ENCODE measurements around the gene EEFSEC.

DNA sequence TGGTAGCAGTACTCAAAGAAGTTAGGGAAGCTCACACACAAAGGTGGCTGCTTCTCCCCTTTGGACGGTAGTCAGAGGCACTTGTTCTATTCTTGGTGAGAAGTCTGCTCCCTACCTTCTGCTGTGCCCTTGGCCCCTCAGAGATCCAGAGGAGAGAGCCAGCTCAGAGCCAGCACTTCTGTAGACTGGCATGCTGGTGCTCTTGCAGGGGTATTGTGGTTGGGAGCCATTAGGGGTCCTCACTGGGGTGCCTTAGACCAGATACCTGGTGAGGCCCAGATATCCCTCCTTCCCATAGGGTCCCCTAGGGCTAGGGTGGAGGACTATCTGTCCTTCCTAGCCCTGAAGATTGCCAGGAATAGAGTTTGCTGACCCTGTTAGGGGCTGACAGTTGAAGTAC lies 140.6 kb downstream of the EEFSEC start:
- TF ChIP-seq, protein P1, sequence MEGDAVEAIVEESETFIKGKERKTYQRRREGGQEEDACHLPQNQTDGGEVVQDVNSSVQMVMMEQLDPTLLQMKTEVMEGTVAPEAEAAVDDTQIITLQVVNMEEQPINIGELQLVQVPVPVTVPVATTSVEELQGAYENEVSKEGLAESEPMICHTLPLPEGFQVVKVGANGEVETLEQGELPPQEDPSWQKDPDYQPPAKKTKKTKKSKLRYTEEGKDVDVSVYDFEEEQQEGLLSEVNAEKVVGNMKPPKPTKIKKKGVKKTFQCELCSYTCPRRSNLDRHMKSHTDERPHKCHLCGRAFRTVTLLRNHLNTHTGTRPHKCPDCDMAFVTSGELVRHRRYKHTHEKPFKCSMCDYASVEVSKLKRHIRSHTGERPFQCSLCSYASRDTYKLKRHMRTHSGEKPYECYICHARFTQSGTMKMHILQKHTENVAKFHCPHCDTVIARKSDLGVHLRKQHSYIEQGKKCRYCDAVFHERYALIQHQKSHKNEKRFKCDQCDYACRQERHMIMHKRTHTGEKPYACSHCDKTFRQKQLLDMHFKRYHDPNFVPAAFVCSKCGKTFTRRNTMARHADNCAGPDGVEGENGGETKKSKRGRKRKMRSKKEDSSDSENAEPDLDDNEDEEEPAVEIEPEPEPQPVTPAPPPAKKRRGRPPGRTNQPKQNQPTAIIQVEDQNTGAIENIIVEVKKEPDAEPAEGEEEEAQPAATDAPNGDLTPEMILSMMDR (IDR thresholded peaks at IDR 0.05) = no peak
- no peak for TF ChIP-seq POLR2A (IDR thresholded peaks at IDR 0.05)
